SU-DHL-6 (cell line): ENCODE results near the gene DPP4.

Source experiments
- H2AFZ ChIP-seq: fragments of 200-600 bp; sonication (generic); 2 replicates; pipeline ENCODE4 v1.6.1; 2014; ENCODE audit warnings: low read depth, mild to moderate bottlenecking, moderate library complexity, mixed read lengths, antibody characterized with exemption, low read length; ENCODE audit not compliant: severe bottlenecking
- H3F3A ChIP-seq: fragments of 200-600 bp; shearing (Covaris generic); 2 replicates; pipeline ENCODE4 v1.6.0; 2016; ENCODE audit warnings: antibody characterized with exemption, mild to moderate bottlenecking; ENCODE audit not compliant: insufficient read depth
- H3K27ac ChIP-seq: fragments of 200-600 bp; sonication (generic); 2 replicates; pipeline ENCODE4 v1.5.1; 2016; ENCODE audit warnings: low read depth, mild to moderate bottlenecking, low read length, moderate library complexity, mixed read lengths
- H3K27me3 ChIP-seq: fragments of 200-600 bp; sonication (generic), shearing (Covaris generic); 2 replicates; pipeline ENCODE4 v1.6.0; 2014; ENCODE audit warnings: mild to moderate bottlenecking, low read length
- H3K36me3 ChIP-seq: fragments of 200-600 bp; sonication (generic); 2 replicates; pipeline ENCODE4 v1.6.1; 2014; ENCODE audit warnings: mild to moderate bottlenecking, low read length, mixed read lengths
- H3K4me2 ChIP-seq: fragments of 300-600, 200-600 bp; shearing (Covaris generic), sonication (generic); 2 replicates; pipeline ENCODE4 v1.6.0; 2014; ENCODE audit warnings: low read length, low read depth, mild to moderate bottlenecking; ENCODE audit not compliant: poor library complexity, severe bottlenecking
- H3K4me3 ChIP-seq: fragments of 200-600 bp; sonication (generic); 2 replicates; pipeline ENCODE4 v1.5.1; 2014; ENCODE audit warnings: antibody characterized with exemption, low read length, mild to moderate bottlenecking, mixed read lengths; ENCODE audit not compliant: insufficient read depth, poor library complexity, severe bottlenecking
- H3K79me2 ChIP-seq: fragments of 200-600 bp; sonication (generic); 2 replicates; pipeline ENCODE4 v1.6.1; 2014; ENCODE audit warnings: mild to moderate bottlenecking, low read length, moderate library complexity; ENCODE audit not compliant: insufficient read depth
- H3K9ac ChIP-seq: fragments of 200-600 bp; sonication (generic); 2 replicates; pipeline ENCODE4 v1.7.0; 2014; ENCODE audit warnings: mild to moderate bottlenecking, low read length
- H3K9me2 ChIP-seq: fragments of 200-600 bp; sonication (generic); replicated peaks from 2 replicates; pipeline ENCODE4 v1.6.1; 2014; ENCODE audit warnings: low read length; ENCODE audit not compliant: insufficient read depth
- H3K9me3 ChIP-seq: fragments of 200-600 bp; sonication (generic); 2 replicates; pipeline ENCODE4 v1.6.1; 2014; ENCODE audit warnings: low read length, mixed read lengths; ENCODE audit not compliant: insufficient read depth
- H4K20me1 ChIP-seq: fragments of 200-600 bp; sonication (generic); 2 replicates; pipeline ENCODE4 v1.6.1; 2014; ENCODE audit warnings: low read depth, mild to moderate bottlenecking, antibody characterized with exemption, low read length, moderate library complexity, mixed read lengths
- EZH2phosphoT487 ChIP-seq: fragments of 200-600 bp; sonication (generic), shearing (Covaris generic); conservative IDR thresholded peaks from 2 replicates; pipeline ENCODE4 v1.6.1; 2018; ENCODE audit warnings: mild to moderate bottlenecking, antibody characterized with exemption, low read length, moderate library complexity, mixed read lengths
- TF ChIP-seq, protein P1 (sequence below): fragments of 200-600 bp; sonication (generic); IDR thresholded peaks from one replicate; pipeline ENCODE4 v1.5.1; 2017; ENCODE audit warnings: antibody characterized with exemption, mild to moderate bottlenecking, low read length, moderate library complexity; ENCODE audit not compliant: insufficient read depth, poor library complexity, severe bottlenecking

DPP4 gene

DNA sequence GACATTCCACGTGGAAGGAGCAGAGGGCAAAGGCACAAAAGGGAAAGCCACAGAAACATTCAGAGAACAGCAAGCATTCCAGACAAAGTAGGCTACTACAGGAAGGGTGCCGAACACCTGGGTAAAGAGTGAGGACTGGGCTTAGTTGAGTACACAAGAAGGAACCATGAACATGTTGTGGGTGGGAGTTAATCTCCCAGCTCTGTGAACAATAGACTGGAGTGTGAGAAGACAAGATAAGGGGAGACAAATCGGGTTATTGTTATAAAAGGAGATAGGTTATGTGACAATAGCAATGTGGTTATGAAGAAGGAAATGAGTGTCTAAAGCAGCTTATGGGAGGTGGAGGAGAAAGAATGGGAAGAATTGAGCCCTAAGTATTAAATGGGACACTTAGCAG, 70.0 kb downstream of the DPP4 start:
- H3K79me2 ChIP-seq, result no peaks in the 10 kb centered on the region
- no peak overlapping the region for H3K9ac ChIP-seq
- H3F3A ChIP-seq, result no peaks in the 10 kb centered on the region
- H3K4me2 ChIP-seq, result no peak overlapping the region
- no peaks in the 10 kb centered on the region for H3K9me3 ChIP-seq
- no peak overlapping the region for H3K4me3 ChIP-seq
- no peaks in the 10 kb centered on the region for H4K20me1 ChIP-seq
- no peaks in the 10 kb centered on the region for H3K9me2 ChIP-seq
- no peaks in the 10 kb centered on the region for H3K27me3 ChIP-seq
- no peak overlapping the region for H3K27ac ChIP-seq
- no peaks in the 10 kb centered on the region for H3K36me3 ChIP-seq
- TF ChIP-seq EZH2phosphoT487, result no peak
- TF ChIP-seq, protein P1, sequence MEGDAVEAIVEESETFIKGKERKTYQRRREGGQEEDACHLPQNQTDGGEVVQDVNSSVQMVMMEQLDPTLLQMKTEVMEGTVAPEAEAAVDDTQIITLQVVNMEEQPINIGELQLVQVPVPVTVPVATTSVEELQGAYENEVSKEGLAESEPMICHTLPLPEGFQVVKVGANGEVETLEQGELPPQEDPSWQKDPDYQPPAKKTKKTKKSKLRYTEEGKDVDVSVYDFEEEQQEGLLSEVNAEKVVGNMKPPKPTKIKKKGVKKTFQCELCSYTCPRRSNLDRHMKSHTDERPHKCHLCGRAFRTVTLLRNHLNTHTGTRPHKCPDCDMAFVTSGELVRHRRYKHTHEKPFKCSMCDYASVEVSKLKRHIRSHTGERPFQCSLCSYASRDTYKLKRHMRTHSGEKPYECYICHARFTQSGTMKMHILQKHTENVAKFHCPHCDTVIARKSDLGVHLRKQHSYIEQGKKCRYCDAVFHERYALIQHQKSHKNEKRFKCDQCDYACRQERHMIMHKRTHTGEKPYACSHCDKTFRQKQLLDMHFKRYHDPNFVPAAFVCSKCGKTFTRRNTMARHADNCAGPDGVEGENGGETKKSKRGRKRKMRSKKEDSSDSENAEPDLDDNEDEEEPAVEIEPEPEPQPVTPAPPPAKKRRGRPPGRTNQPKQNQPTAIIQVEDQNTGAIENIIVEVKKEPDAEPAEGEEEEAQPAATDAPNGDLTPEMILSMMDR, result no peak
- no peak overlapping the region for H2AFZ ChIP-seq

DNA sequence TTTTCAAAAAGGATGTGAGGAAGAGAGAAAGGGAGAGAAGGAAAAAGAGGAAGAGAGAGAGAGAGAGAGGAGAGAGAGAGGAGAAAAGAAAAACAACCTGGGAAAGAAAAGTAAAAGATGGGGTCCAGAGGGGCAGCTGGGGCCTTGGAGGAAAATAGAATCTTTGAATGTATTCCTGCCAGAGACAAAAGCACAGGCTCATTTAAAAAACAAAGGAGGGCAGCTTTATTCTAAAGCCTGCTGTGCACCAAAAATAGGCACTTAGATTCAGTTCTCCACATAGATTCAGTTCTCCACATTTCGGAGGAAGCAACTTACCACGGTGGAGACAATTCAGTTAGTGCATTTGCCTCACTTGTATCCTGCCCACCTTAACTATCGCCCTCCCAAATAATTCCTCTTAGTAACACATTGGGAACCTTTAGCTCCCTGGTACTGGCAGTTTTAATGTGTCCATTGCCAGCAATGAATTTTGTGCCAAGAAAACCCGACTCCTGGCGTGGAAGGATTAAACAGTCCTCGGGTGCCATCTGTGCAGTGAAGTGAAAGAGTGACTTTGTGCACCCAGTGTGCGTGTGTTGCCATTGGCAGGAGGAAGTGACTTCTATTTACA, 71.3 kb downstream of the DPP4 start:
- H3K4me2 ChIP-seq, result no peak overlapping the region
- H3K27me3 ChIP-seq, result no peaks in the 10 kb centered on the region
- no peaks in the 10 kb centered on the region for H3K79me2 ChIP-seq
- no peak overlapping the region for H3K27ac ChIP-seq
- no peaks in the 10 kb centered on the region for H4K20me1 ChIP-seq
- no peaks in the 10 kb centered on the region for H3K9me2 ChIP-seq
- no peaks in the 10 kb centered on the region for H3K9me3 ChIP-seq
- no peak overlapping the region for H2AFZ ChIP-seq
- no peak overlapping the region for H3K4me3 ChIP-seq
- no peaks in the 10 kb centered on the region for H3F3A ChIP-seq
- H3K9ac ChIP-seq, result no peak overlapping the region
- no peaks in the 10 kb centered on the region for H3K36me3 ChIP-seq
- TF ChIP-seq, protein P1, result no peak

GRCh38 chr2:162000431-162000830, 73.6 kb downstream of the DPP4 start:
- H3K36me3 ChIP-seq, result no peaks in the 10 kb centered on the region
- H3K9ac ChIP-seq, result no peak overlapping the region

More at GRCh38 chr2:162000431-162000830, 73.6 kb downstream of the DPP4 start:
- Histone ChIP-seq H3K27me3 (no peaks in the 10 kb centered on the region), H3K27ac (no peak overlapping the region), H3K4me3 (no peak overlapping the region), H3K79me2 (no peaks in the 10 kb centered on the region), H4K20me1 (no peaks in the 10 kb centered on the region), H3K9me2 (no peaks in the 10 kb centered on the region), H3F3A (no peaks in the 10 kb centered on the region), H3K9me3 (no peaks in the 10 kb centered on the region), H2AFZ (no peak overlapping the region), H3K4me2 (no peak overlapping the region)
- no peak for TF ChIP-seq EZH2phosphoT487
- TF ChIP-seq, protein P1, result no peak
